GM19025 (cell line): ENCODE measurements around the gene LGALS9C.
"Not testable (repeated sequence)": the region's sequence is repeated elsewhere in the genome, so short reads cannot be mapped to it uniquely, and the experiment has no call there.

ENCODE experiments used
- ATAC-seq: cut with Tn5 transposase; IDR thresholded peaks from one replicate; pipeline ENCODE4 v1.9.1; 2021; ENCODE audit warnings: mild to moderate bottlenecking, low read depth, moderate library complexity; ENCODE audit not compliant: unreplicated experiment

The LGALS9C gene

GRCh38 chr17:18477367-18477766 lies 778 bp downstream of the LGALS9C start:
- ATAC-seq = not testable (repeated sequence)

- ATAC-seq = not testable (repeated sequence)
Measured at GRCh38 chr17:18478362-18478761, 1.8 kb downstream of the LGALS9C start.

- ATAC-seq = not testable (repeated sequence)
Measured at GRCh38 chr17:18478977-18479595, 2.5 kb downstream of the LGALS9C start.

GRCh38 chr17:18481775-18482174 lies 5.2 kb downstream of the LGALS9C start:
- not testable (repeated sequence) for ATAC-seq

- not testable (repeated sequence) for ATAC-seq
Measured at GRCh38 chr17:18485936-18486464, 9.4 kb downstream of the LGALS9C start.

- ATAC-seq = not testable (repeated sequence)
Measured at GRCh38 chr17:18487633-18488032, 11.0 kb downstream of the LGALS9C start.

- ATAC-seq = not testable (repeated sequence)
Measured at GRCh38 chr17:18488622-18489021, 12.0 kb downstream of the LGALS9C start.

GRCh38 chr17:18490016-18490415 lies 13.4 kb downstream of the LGALS9C start:
- ATAC-seq = not testable (repeated sequence)

GRCh38 chr17:18492712-18493480 lies 16.3 kb downstream of the LGALS9C start:
- not testable (repeated sequence) for ATAC-seq

- not testable (repeated sequence) for ATAC-seq
Measured at GRCh38 chr17:18494250-18494768, 17.7 kb downstream of the LGALS9C start.

GRCh38 chr17:18497044-18497443 lies 20.5 kb downstream of the LGALS9C start:
- not testable (repeated sequence) for ATAC-seq

- ATAC-seq = not testable (repeated sequence)
Measured at GRCh38 chr17:18499100-18499499, 22.5 kb downstream of the LGALS9C start.

- not testable (repeated sequence) for ATAC-seq
Measured at GRCh38 chr17:18499756-18500155, 23.2 kb downstream of the LGALS9C start.

GRCh38 chr17:18500281-18500680 lies 23.7 kb downstream of the LGALS9C start:
- ATAC-seq = not testable (repeated sequence)

GRCh38 chr17:18500816-18501215 lies 24.2 kb downstream of the LGALS9C start:
- not testable (repeated sequence) for ATAC-seq

- ATAC-seq = not testable (repeated sequence)
Measured at GRCh38 chr17:18503221-18503620, 26.6 kb downstream of the LGALS9C start.

GRCh38 chr17:18507729-18508128 lies 31.1 kb downstream of the LGALS9C start:
- not testable (repeated sequence) for ATAC-seq

GRCh38 chr17:18508667-18509066 lies 32.1 kb downstream of the LGALS9C start:
- not testable (repeated sequence) for ATAC-seq

GRCh38 chr17:18521100-18521499 lies 44.5 kb downstream of the LGALS9C start:
- not testable (repeated sequence) for ATAC-seq

GRCh38 chr17:18525015-18525414 lies 48.4 kb downstream of the LGALS9C start:
- not testable (repeated sequence) for ATAC-seq

GRCh38 chr17:18526168-18526800 lies 49.7 kb downstream of the LGALS9C start:
- ATAC-seq = not testable (repeated sequence)
